Calu3 (cell line): Measurements from ENCODE around the gene ZBED4. TPM values are rescaled to one million over a fixed set of nuclear protein-coding genes. Genes with fewer than 3 reads are reported as not detected.
A peak's percentile ranks its signal among the peaks of the same experiment; 100 is the strongest.

ENCODE experiments used
- BruUV-seq: library from RNA; stranded (reverse); fragments of 400-500 nt; replicated peaks from 2 replicates; lab custom pipeline; 2021; lab: Mats Ljungman, UMichigan
- CTCF ChIA-PET: fragments of 300-600 bp; sonication (Branson Sonifier 250); formaldehyde crosslinking; loops from one replicate; lab custom pipeline; 2022; ENCODE audit warnings: antibody characterized with exemption; lab: Charles Lee
- DNase-seq: peaks from one replicate; pipeline ENCODE4 v3.0.0; 2022
- H3K27ac Mint-ChIP-seq: one replicate; pipeline ENCODE4 v1.8.0; 2022; ENCODE audit warnings: mixed read lengths; ENCODE audit not compliant: unreplicated experiment
- H3K27me3 Mint-ChIP-seq: one replicate; pipeline ENCODE4 v1.8.0; 2022; ENCODE audit warnings: mixed read lengths; ENCODE audit not compliant: unreplicated experiment
- H3K36me3 Mint-ChIP-seq: one replicate; pipeline ENCODE4 v1.8.0; 2022; ENCODE audit warnings: mild to moderate bottlenecking, moderate library complexity, mixed read lengths; ENCODE audit not compliant: insufficient read depth, unreplicated experiment
- H3K4me1 Mint-ChIP-seq: one replicate; pipeline ENCODE4 v1.8.0; 2022; ENCODE audit warnings: mild to moderate bottlenecking, low read depth, mixed read lengths; ENCODE audit not compliant: unreplicated experiment
- H3K4me3 Mint-ChIP-seq: one replicate; pipeline ENCODE4 v1.8.0; 2022; ENCODE audit warnings: mild to moderate bottlenecking, low read depth, moderate library complexity, mixed read lengths; ENCODE audit not compliant: unreplicated experiment
- H3K9me3 Mint-ChIP-seq: one replicate; pipeline ENCODE4 v1.8.0; 2022; ENCODE audit warnings: low read depth, mixed read lengths; ENCODE audit not compliant: unreplicated experiment
- intact Hi-C: fragments of 100-400 bp; cut with micrococcal nuclease; formaldehyde crosslinking; loops from one replicate; pipeline ENCODE4 v1.10.0; 2022; ENCODE audit not compliant: unreplicated experiment
- total RNA-seq: library from RNA; stranded (reverse); gene quantifications from 2 replicates; pipeline ENCODE4 v1.2.3, GENCODE V29; 2022
- TF ChIP-seq, protein P1 (sequence below): fragments of 200-600 bp; IDR thresholded peaks from one replicate; pipeline ENCODE4 v1.8.0; 2022; ENCODE audit warnings: antibody characterized with exemption; ENCODE audit not compliant: unreplicated experiment

The ZBED4 gene
- total RNA-seq, 1 experiment from 2014 or later, result 30.0 TPM

DNA sequence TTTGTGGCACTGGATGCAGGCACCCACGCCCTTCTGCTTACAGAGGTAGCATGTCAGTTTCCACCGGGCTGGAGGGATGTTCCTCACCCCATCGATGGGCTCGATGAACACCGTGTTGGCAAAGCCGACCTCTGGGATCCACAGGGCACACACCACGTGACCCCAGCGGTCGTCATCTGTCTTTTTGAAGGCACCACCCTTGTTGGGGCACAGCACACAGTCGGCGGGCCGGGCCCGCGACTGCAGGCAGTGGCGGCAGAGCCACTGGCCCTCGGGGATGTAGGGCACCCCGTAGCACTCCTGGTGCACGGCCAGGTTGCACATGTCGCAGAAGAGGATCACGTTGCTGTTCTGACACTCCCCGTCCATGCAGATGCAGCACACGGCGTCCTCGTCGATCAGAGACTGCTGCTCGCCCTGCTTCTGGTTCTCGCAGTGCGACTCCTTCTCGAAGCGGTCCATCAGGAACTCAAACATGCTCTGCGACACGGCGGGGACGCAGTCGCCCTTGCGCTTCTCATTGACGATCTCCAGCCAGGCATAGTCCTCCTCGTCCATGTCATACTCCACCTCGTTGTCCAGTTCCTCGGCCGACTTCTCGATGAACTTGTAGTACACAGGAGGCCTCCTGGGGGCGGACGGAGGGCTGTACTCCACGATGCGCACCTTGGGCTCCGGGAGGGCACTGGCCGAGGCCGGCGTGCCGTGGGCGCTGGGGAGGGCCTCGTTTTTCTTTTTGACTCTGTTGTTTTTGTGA is 30.2 kb upstream of the ZBED4 start:
- peak overlapping the region; percentile 28 for H3K27ac Mint-ChIP-seq
- BruUV-seq, result TSS peak; percentile 5
- peaks cover 78% of the 10 kb centered on the region for H3K36me3 Mint-ChIP-seq
- H3K9me3 Mint-ChIP-seq, result no peaks in the 10 kb centered on the region
- TF ChIP-seq, protein P1, sequence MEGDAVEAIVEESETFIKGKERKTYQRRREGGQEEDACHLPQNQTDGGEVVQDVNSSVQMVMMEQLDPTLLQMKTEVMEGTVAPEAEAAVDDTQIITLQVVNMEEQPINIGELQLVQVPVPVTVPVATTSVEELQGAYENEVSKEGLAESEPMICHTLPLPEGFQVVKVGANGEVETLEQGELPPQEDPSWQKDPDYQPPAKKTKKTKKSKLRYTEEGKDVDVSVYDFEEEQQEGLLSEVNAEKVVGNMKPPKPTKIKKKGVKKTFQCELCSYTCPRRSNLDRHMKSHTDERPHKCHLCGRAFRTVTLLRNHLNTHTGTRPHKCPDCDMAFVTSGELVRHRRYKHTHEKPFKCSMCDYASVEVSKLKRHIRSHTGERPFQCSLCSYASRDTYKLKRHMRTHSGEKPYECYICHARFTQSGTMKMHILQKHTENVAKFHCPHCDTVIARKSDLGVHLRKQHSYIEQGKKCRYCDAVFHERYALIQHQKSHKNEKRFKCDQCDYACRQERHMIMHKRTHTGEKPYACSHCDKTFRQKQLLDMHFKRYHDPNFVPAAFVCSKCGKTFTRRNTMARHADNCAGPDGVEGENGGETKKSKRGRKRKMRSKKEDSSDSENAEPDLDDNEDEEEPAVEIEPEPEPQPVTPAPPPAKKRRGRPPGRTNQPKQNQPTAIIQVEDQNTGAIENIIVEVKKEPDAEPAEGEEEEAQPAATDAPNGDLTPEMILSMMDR, result no peak
- intact Hi-C loops, result no loop called here
- H3K27me3 Mint-ChIP-seq, result no peaks in the 10 kb centered on the region
- H3K4me3 Mint-ChIP-seq, result peak overlapping the region; percentile 23
- CTCF ChIA-PET, result no interaction called here
- H3K4me1 Mint-ChIP-seq, result peaks cover 13% of the 10 kb centered on the region
- no peak for DNase-seq

DNA sequence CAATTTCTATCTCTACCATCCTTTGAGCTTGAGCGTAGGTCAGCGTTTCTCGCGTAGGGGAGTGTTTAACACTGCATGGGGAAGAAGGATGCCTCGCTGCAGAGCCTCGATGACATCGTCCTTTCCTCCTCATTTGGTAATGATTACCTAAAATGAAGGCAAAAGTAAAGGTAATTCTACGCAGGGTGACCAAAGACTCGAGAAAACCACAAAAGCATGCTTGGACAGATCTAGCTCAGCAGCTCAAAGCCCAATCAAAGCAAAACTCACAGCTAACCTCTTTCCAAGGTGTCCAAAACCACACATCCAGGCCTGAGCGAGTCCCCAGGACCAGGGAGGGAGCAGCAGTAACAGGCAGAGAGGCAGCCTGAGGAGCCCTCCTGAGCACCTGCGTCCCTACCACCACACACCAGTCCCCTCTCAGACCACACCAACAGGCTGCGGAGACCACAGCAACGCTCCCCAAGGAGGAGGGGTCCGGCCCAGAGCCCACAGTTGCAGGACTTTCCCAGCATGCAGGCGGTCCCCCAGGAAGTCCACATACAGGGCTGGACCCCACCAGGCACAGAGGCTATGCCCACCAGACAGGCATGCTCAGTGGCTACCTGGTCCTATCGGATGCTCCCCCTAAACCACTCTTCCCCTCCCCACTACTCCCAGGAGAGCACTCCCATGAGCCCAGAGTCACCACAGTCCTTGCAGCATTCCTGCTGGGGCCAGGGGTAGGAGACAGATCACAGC is 29.3 kb upstream of the ZBED4 start:
- no peak for DNase-seq
- TF ChIP-seq, protein P1, result no peak
- peaks cover 73% of the 10 kb centered on the region for H3K36me3 Mint-ChIP-seq
- peak overlapping the region; percentile 28 for H3K27ac Mint-ChIP-seq
- H3K27me3 Mint-ChIP-seq, result no peaks in the 10 kb centered on the region
- H3K4me1 Mint-ChIP-seq, result peaks cover 13% of the 10 kb centered on the region
- intact Hi-C loops, result no loop called here
- CTCF ChIA-PET, result no interaction called here
- peaks cover under 1% of the 10 kb centered on the region for H3K9me3 Mint-ChIP-seq
- BruUV-seq, result no TSS peak
- peak overlapping the region; percentile 23 for H3K4me3 Mint-ChIP-seq

DNA sequence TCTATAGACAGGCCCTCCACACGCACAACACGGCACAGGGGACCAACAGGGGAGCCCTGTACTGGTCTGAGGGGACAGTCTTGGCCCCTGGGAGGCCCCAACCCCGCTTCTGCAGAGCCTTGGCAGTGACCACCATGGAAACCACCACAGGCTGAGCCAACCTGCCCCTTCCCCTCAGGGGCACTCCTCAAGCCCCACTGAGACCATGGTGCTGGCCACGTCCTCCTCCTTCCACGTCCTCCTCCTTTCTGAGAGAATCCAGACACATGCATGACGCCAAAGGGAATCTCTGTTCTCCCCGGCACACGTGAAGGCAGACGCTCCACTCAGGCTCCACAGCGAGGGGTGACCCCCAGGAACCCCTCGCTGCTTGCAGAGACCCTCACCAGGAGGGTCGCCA is 28.7 kb upstream of the ZBED4 start:
- no TSS peak for BruUV-seq
- Mint-ChIP-seq H3K27ac (no peak overlapping the region), H3K36me3 (peaks cover 77% of the 10 kb centered on the region), H3K4me3 (no peak overlapping the region), H3K27me3 (no peaks in the 10 kb centered on the region), H3K9me3 (peaks cover 6% of the 10 kb centered on the region), H3K4me1 (peaks cover 13% of the 10 kb centered on the region)
- TF ChIP-seq, protein P1, result no peak
- no peak for DNase-seq
- intact Hi-C loops, result no loop called here
- CTCF ChIA-PET, result interaction anchor here (0.6 kb wide), 1 partner anchor 61 kb away, joined by 3 read pairs; no protein-coding TSS in a partner anchor

DNA sequence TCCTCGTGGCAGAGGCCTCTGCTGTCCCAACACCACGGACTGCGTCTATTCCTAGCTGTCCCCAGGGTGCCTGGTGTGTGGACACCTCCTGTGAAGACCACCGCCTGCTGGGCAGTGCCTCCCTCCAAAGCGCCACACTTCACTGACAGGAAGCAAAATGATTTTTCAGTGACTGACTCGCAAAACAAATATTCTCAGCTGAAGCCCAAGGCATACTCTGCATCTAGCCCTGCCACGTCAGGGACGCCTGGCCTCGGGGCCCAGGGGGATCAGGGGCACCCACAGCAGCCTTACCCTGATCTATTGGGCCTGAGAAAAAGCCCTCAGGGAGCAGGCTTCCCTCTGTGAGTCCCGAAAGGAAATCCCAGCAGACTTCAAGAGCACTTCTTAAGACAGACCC is 28.2 kb upstream of the ZBED4 start:
- intact Hi-C loops, result no loop called here
- H3K27me3 Mint-ChIP-seq, result no peaks in the 10 kb centered on the region
- DNase-seq, result no peak
- H3K9me3 Mint-ChIP-seq, result peaks cover 6% of the 10 kb centered on the region
- TF ChIP-seq, protein P1, result no peak
- H3K4me3 Mint-ChIP-seq, result peak overlapping the region; percentile 85
- H3K4me1 Mint-ChIP-seq, result peaks cover 13% of the 10 kb centered on the region
- H3K27ac Mint-ChIP-seq, result peak overlapping the region; percentile 71
- no TSS peak for BruUV-seq
- CTCF ChIA-PET, result interaction anchor here (0.6 kb wide), 1 partner anchor 61 kb away, joined by 3 read pairs; no protein-coding TSS in a partner anchor
- H3K36me3 Mint-ChIP-seq, result peaks cover 74% of the 10 kb centered on the region
